B cell (primary cell): Measurements from ENCODE around the gene EHBP1. TPM values are rescaled to one million over a fixed set of nuclear protein-coding genes. Genes with fewer than 3 reads are reported as not detected.
A peak's percentile ranks its signal among the peaks of the same experiment; 100 is the strongest.

Experiments used
- ATAC-seq: fragments of 200-7000 bp; cut with Tn5 transposase; one replicate; pipeline ENCODE4 v1.10.0; 2021; ENCODE audit warnings: low read depth, mild to moderate bottlenecking, moderate number of reproducible peaks, moderate library complexity
- CTCF ChIA-PET: fragments of 350-600 bp; sonication (Branson Sonifier 250); formaldehyde crosslinking; loops from one replicate; lab custom pipeline; 2021; ENCODE audit warnings: antibody characterized with exemption, inconsistent platforms; lab: Charles Lee
- POLR2A ChIA-PET: fragments of 350-600 bp; sonication (Branson Sonifier 250); formaldehyde crosslinking; loops from one replicate; lab custom pipeline; 2021; ENCODE audit warnings: antibody characterized with exemption; lab: Charles Lee
- DNase-seq: peaks from one replicate; pipeline ENCODE4 v3.0.0; 2013
- H2AFZ ChIP-seq: 2 replicates; pipeline ENCODE4 v1.6.1; 2012; ENCODE audit warnings: mild to moderate bottlenecking, low read depth, low read length; ENCODE audit not compliant: insufficient read depth, poor library complexity, severe bottlenecking
- H3K27ac ChIP-seq, 2 donors: 1 replicate in 1 of 2; 2 replicates in 1 of 2; pipeline ENCODE4 v1.5.1; 2012 to 2013; ENCODE audit warnings: low read length in 2 of 2, mild to moderate bottlenecking in 2 of 2, moderate library complexity in 1 of 2
- H3K27me3 ChIP-seq, 4 experiments: fragments of 200-600 bp in 1 of 4; sonication (generic) in 1 of 4; replicated peaks in 1 of 4; 1 replicate in 2 of 4; 2 replicates in 2 of 4; pipeline versions ENCODE4 v1.6.1 to v1.7.0; 2013 to 2016; ENCODE audit warnings: low read length in 3 of 4, mild to moderate bottlenecking in 2 of 4, mixed read lengths in 1 of 4, moderate library complexity in 1 of 4; ENCODE audit not compliant: insufficient read depth in 4 of 4, control insufficient read depth in 3 of 4; ENCODE audit errors: control extremely low read depth in 1 of 4
- H3K36me3 ChIP-seq, 2 experiments: replicated peaks in 1 of 2; 1 replicate in 1 of 2; 2 replicates in 1 of 2; pipeline versions ENCODE4 v1.6.1 to v1.7.1; 2013; ENCODE audit warnings: low read length in 1 of 2; ENCODE audit not compliant: insufficient read depth in 2 of 2, control insufficient read depth in 1 of 2; ENCODE audit errors: control extremely low read depth in 1 of 2, extremely low read depth in 1 of 2
- H3K4me1 ChIP-seq, 2 donors: fragments of 200-600 bp in 1 of 2; sonication (generic) in 1 of 2; 1 replicate in 1 of 2; 2 replicates in 1 of 2; pipeline versions ENCODE4 v1.5.1 to v1.6.1; 2013 to 2017; ENCODE audit warnings: low read length in 2 of 2; ENCODE audit not compliant: control insufficient read depth in 2 of 2, insufficient read depth in 2 of 2
- H3K4me2 ChIP-seq: replicated peaks from 2 replicates; pipeline ENCODE3; 2012; ENCODE audit warnings: mild to moderate bottlenecking, low read depth, low read length; ENCODE audit not compliant: poor library complexity, severe bottlenecking
- H3K4me3 ChIP-seq, 5 experiments: fragments of 200-600 bp in 1 of 5; sonication (generic) in 1 of 5; 1 replicate in 3 of 5; 2 replicates in 2 of 5; pipeline versions ENCODE4 v1.5.1 to v1.7.0; 2011 to 2016; ENCODE audit warnings: low read length in 4 of 5, mild to moderate bottlenecking in 4 of 5, low read depth in 2 of 5, control low read depth in 1 of 5, moderate library complexity in 1 of 5; ENCODE audit not compliant: insufficient read depth in 1 of 5; ENCODE audit errors: control extremely low read depth in 1 of 5, extremely low read depth in 1 of 5
- H3K79me2 ChIP-seq: fragments of 200-600 bp; sonication (generic); one replicate; pipeline ENCODE4 v1.6.0; 2016; ENCODE audit warnings: low read length; ENCODE audit not compliant: control insufficient read depth, insufficient read depth
- H3K9ac ChIP-seq: fragments of 200-600 bp; sonication (generic); 2 replicates; pipeline ENCODE4 v1.6.1; 2017; ENCODE audit warnings: mild to moderate bottlenecking, low read length, moderate library complexity
- H3K9me3 ChIP-seq, 3 donors: one replicate each; pipeline versions ENCODE4 v1.6.1 to v1.7.1; 2013; ENCODE audit warnings: low read length in 2 of 3; ENCODE audit not compliant: control insufficient read depth in 2 of 3, insufficient read depth in 1 of 3; ENCODE audit errors: control extremely low read depth in 1 of 3
- H4K20me1 ChIP-seq: 2 replicates; pipeline ENCODE4 v1.6.0; 2012; ENCODE audit warnings: mild to moderate bottlenecking, low read length; ENCODE audit not compliant: insufficient read depth, control insufficient read depth, poor library complexity, severe bottlenecking
- H3K27ac Mint-ChIP-seq: one replicate; pipeline ENCODE4 v1.8.0; 2021; ENCODE audit warnings: mixed read lengths
- H3K27me3 Mint-ChIP-seq: one replicate; pipeline ENCODE4 v1.8.0; 2021; ENCODE audit warnings: mixed read lengths
- H3K4me1 Mint-ChIP-seq: one replicate; pipeline ENCODE4 v1.8.0; 2021; ENCODE audit warnings: mixed read lengths
- H3K4me3 Mint-ChIP-seq: one replicate; pipeline ENCODE4 v1.8.0; 2021; ENCODE audit warnings: mixed read lengths
- H3K9me3 Mint-ChIP-seq: one replicate; pipeline ENCODE4 v1.8.0; 2022; ENCODE audit warnings: mixed read lengths; ENCODE audit not compliant: insufficient read depth
- CTCF ChIP-seq: fragments of 200-600 bp; IDR thresholded peaks from one replicate; pipeline ENCODE4 v1.8.0; 2022; ENCODE audit warnings: antibody characterized with exemption, mild to moderate bottlenecking
- EZH2 ChIP-seq: IDR thresholded peaks from 2 replicates; pipeline ENCODE4 v1.6.1; 2012; ENCODE audit warnings: borderline replicate concordance, low read depth, mild to moderate bottlenecking, moderate library complexity, low read length; ENCODE audit not compliant: insufficient read depth, poor library complexity, severe bottlenecking
- WGBS: methylation state at CpG from one replicate; pipeline ENCODE4 v1.1.5; 2013; ENCODE audit warnings: missing lambda C conversion rate; ENCODE audit not compliant: insufficient coverage; 5-methylcytosine and 5-hydroxymethylcytosine counted together
- intact Hi-C: fragments of 100-400 bp; cut with micrococcal nuclease; formaldehyde crosslinking; loops from one replicate; pipeline ENCODE4 v1.10.0; 2022
- polyA plus RNA-seq: library from polyadenylated mRNA; depleted of rRNA; stranded (reverse); fragments of >200 nt; gene quantifications from 2 replicates; pipeline ENCODE4 v1.2.3, GENCODE V29; 2012
- total RNA-seq, 2 donors: library from RNA; stranded (reverse); fragments of 120-200 nt in 1 of 2; gene quantifications; 1 replicate in 1 of 2; 2 replicates in 1 of 2; pipeline versions ENCODE4 v1.2.3 to v1.2.4, GENCODE V29; 2013 to 2022

The EHBP1 gene
- total and polyA plus RNA-seq, 2 donors (not counting 1 experiment from before 2014, with no cell fraction given): 8.8 to 34.7 TPM

- Histone ChIP-seq H3K9ac (no peak overlapping the region), H3K36me3 (no peaks in the 10 kb centered on the region), H3K27ac (no peak overlapping the region), H3K79me2 (no peaks in the 10 kb centered on the region), H4K20me1 (no peaks in the 10 kb centered on the region), H3K9me3 (peaks cover 0 to 88% (median 11%) of the 10 kb centered on the region in 3 donors), H3K27me3 (peaks cover 0 to 98% (median 87%) of the 10 kb centered on the region in 4 experiments), H3K4me1 (peaks cover 90 to 95% of the 10 kb centered on the region in 2 donors), H3K4me3 (peak overlapping the region in 1 of 5 experiments; percentile 5), H2AFZ (no peak overlapping the region), H3K4me2 (peak overlapping the region; percentile 84)
- CTCF ChIA-PET: interaction anchor here (0.6 kb wide), 1 partner anchor 239 kb away, joined by 3 read pairs; no protein-coding TSS in a partner anchor
- Mint-ChIP-seq H3K27me3 (peaks cover 80% of the 10 kb centered on the region), H3K9me3 (peaks cover 2% of the 10 kb centered on the region), H3K27ac (peak overlapping the region; percentile 21), H3K4me1 (peaks cover 77% of the 10 kb centered on the region), H3K4me3 (peak overlapping the region; percentile 75)
- intact Hi-C loops: no loop called here
- TF ChIP-seq EZH2: peak; percentile 90
- TF ChIP-seq CTCF: no peak
- POLR2A ChIA-PET: interaction anchor here (0.6 kb wide), 1 partner anchor 927 kb away, joined by 5 read pairs; no protein-coding TSS in a partner anchor
- WGBS: 10% methylated on average over 60 of the region's 63 CpGs
- peak; percentile 57 for DNase-seq
- ATAC-seq: no peak
Observed at GRCh38 chr2:63055226-63056106, 350.0 kb downstream of the EHBP1 start.
